ENCODE results near the gene ITGB4.

ITGB4 gene

GRCh38 chr17:75731086-75731715 lies 9.9 kb downstream of the ITGB4 start:
- DNase-seq = no peak

- no peak for DNase-seq
Observed at GRCh38 chr17:75731716-75732498, 10.6 kb downstream of the ITGB4 start.

- no peak for DNase-seq
Observed at GRCh38 chr17:75733471-75733870, 12.2 kb downstream of the ITGB4 start.

- no peak for DNase-seq
Observed at GRCh38 chr17:75734674-75735294, 13.5 kb downstream of the ITGB4 start.

- no peak for DNase-seq
Observed at GRCh38 chr17:75736173-75736835, 15.0 kb downstream of the ITGB4 start.

- DNase-seq = no peak
Observed at GRCh38 chr17:75737133-75737962, 16.1 kb downstream of the ITGB4 start.

- DNase-seq = peak in 23 of 58 donors; percentile 12 to 81 (median 28)
Observed at GRCh38 chr17:75738218-75738802, 17.1 kb downstream of the ITGB4 start.

GRCh38 chr17:75739174-75739573 lies 17.9 kb downstream of the ITGB4 start:
- DNase-seq = no peak

GRCh38 chr17:75739801-75740200 lies 18.5 kb downstream of the ITGB4 start:
- DNase-seq = no peak

- DNase-seq = no peak
Observed at GRCh38 chr17:75740215-75740614, 19.0 kb downstream of the ITGB4 start.

GRCh38 chr17:75740631-75741077 lies 19.4 kb downstream of the ITGB4 start:
- DNase-seq = no peak

GRCh38 chr17:75742337-75742736 lies 21.1 kb downstream of the ITGB4 start:
- DNase-seq = no peak

GRCh38 chr17:75743625-75744206 lies 22.5 kb downstream of the ITGB4 start:
- no peak for DNase-seq

GRCh38 chr17:75748706-75749105 lies 27.4 kb downstream of the ITGB4 start:
- no peak for DNase-seq

- peak in 56 of 58 donors; percentile 35 to 95 (median 70) for DNase-seq
Observed at GRCh38 chr17:75749545-75750389, 28.5 kb downstream of the ITGB4 start.

- DNase-seq = no peak
Observed at GRCh38 chr17:75750661-75751423, 29.6 kb downstream of the ITGB4 start.

- no peak for DNase-seq
Observed at GRCh38 chr17:75751676-75752404, 30.6 kb downstream of the ITGB4 start.

- no peak for DNase-seq
Observed at GRCh38 chr17:75752405-75752709, 31.1 kb downstream of the ITGB4 start.
